Gastrocnemius medialis (tissue), 4 donors: ENCODE measurements around the gene SSC5D. TPM values are rescaled to one million over a fixed set of nuclear protein-coding genes. Genes with fewer than 3 reads are reported as not detected.

ENCODE experiments used
- ATAC-seq, 2 donors: fragments of 150-250 bp; one replicate each; pipeline ENCODE4 v1.9.1; 2016
- DNase-seq, 2 donors: peaks; one replicate each; pipeline ENCODE4 v3.0.0-alpha.2; 2019
- H3K27ac ChIP-seq, 4 donors: fragments of 200-600 bp; sonication (generic); 1 replicate in 1 of 4; 2 replicates in 3 of 4; pipeline ENCODE4 v1.5.1; 2016 to 2018; ENCODE audit warnings: mild to moderate bottlenecking in 2 of 4, moderate library complexity in 1 of 4
- H3K27me3 ChIP-seq, 3 donors: fragments of 200-600 bp; sonication (generic) in 2 of 3; 1 replicate in 1 of 3; 2 replicates in 2 of 3; pipeline versions ENCODE4 v1.5.1 to v1.6.0; 2016 to 2019; ENCODE audit warnings: mild to moderate bottlenecking in 1 of 3, moderate library complexity in 1 of 3
- H3K36me3 ChIP-seq, 2 donors: fragments of 200-600 bp; sonication (generic) in 1 of 2; one replicate each; pipeline ENCODE4 v1.5.1; 2017 to 2018
- H3K4me1 ChIP-seq, 2 donors: fragments of 200-600 bp; sonication (generic) in 1 of 2; one replicate each; pipeline ENCODE4 v1.5.1; 2016 to 2017; ENCODE audit warnings: mild to moderate bottlenecking in 2 of 2
- H3K4me3 ChIP-seq, 4 donors: fragments of 200-600 bp; sonication (generic) in 3 of 4; 1 replicate in 1 of 4; 2 replicates in 3 of 4; pipeline ENCODE4 v1.5.1; 2016 to 2019; ENCODE audit warnings: mild to moderate bottlenecking in 2 of 4
- H3K9me3 ChIP-seq, 3 donors: fragments of 200-600 bp; sonication (generic) in 2 of 3; 1 replicate in 1 of 3; 2 replicates in 2 of 3; pipeline ENCODE4 v1.5.1; 2016 to 2019
- CTCF ChIP-seq, 5 experiments: fragments of 450-650 bp in 3 of 5; fragments of 200-600 bp in 2 of 5; sonication (generic) in 2 of 5; IDR thresholded peaks in 4 of 5; conservative IDR thresholded peaks in 1 of 5; 1 replicate in 4 of 5; 2 replicates in 1 of 5; pipeline ENCODE4 v1.5.1; 2016 to 2019; ENCODE audit warnings: antibody characterized with exemption in 5 of 5, mild to moderate bottlenecking in 3 of 5, moderate library complexity in 3 of 5
- POLR2A ChIP-seq, 2 donors: fragments of 450-650 bp; IDR thresholded peaks; one replicate each; pipeline ENCODE4 v1.6.1; 2017; ENCODE audit warnings: antibody characterized with exemption in 2 of 2, mild to moderate bottlenecking in 2 of 2, moderate library complexity in 2 of 2
- in situ Hi-C, 4 donors: fragments of 200-750 bp; cut with MboI; loops; one replicate each; pipeline versions ENCODE4 v1.15.0 to v1.8.0; 2017; ENCODE audit warnings: low sequenced_read_pairs in 4 of 4
- intact Hi-C: fragments of 100-400 bp; cut with DNase I; formaldehyde crosslinking; loops from one replicate; pipeline ENCODE4 v1.15.1; 2023; ENCODE audit warnings: low total_unique reads
- total RNA-seq, 4 donors: library from RNA; depleted of rRNA; stranded (reverse); fragments of >200 nt; gene quantifications; one replicate each; pipeline versions ENCODE4 v1.1.0 to v1.2.3, GENCODE V29; 2016

The SSC5D gene
- total RNA-seq, 4 donors from 2014 or later = 0.53 to 2.2 (median 1.1) TPM

- intact Hi-C loops = no loop called here
- H3K4me3 ChIP-seq = no peak overlapping the region
- peak; percentile 71 to 78 for ATAC-seq
- H3K36me3 ChIP-seq = no peaks in the 10 kb centered on the region
- peaks cover 26 to 32% of the 10 kb centered on the region in 2 donors for H3K4me1 ChIP-seq
- TF ChIP-seq CTCF (IDR thresholded peaks at IDR 0.05 in 4 of 5, conservative IDR thresholded peaks at IDR 0.05 in 1 of 5) = no peak
- TF ChIP-seq POLR2A (IDR thresholded peaks at IDR 0.05) = no peak
- H3K27ac ChIP-seq = peak overlapping the region; percentile 75 to 90 (median 86)
- no peaks in the 10 kb centered on the region for H3K27me3 ChIP-seq
- DNase-seq = peak; percentile 65 to 72
- in situ Hi-C loops = loop anchor here (5.0 to 10.0 kb wide), 4 partner anchors 65 to 375 kb away; partner anchors contain the start of genes TNNT1 (in 1 of the 4) and ZNF579 (in 1 of the 4)
- no peaks in the 10 kb centered on the region for H3K9me3 ChIP-seq
These were observed 31.4 kb downstream of the SSC5D start for GRCh38 chr19:55519451-55520311.

DNA sequence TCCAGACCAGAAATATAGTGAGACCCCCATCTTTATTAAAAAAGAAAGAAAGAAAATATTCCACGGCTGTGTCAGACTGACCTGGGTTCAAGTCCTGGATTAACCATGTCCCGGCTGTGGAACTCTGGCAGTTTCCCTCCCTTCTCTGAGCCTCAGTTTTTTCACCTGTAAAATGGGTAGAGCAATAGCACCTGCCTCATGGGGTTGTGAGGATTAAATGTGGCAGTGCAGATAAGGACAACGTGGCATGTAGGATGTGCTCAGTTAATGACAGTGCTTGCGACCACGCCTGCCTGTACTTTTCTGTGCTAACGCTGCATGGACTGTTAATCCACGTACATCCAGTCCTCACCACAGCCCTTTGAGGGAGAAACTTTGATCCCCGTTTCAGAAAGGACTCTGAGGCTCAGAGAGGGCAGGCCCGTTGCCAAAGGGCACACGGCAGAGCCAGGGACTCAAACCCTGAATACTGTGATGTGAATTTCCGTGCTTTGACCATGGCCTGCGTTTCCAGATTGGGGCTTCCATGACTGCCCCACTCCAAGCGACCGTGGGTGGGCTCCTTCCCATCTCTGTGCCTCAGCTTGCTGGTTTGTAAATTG lies 32.6 kb downstream of the SSC5D start:
- intact Hi-C loops = no loop called here
- peak overlapping the region; percentile 75 to 90 (median 86) for H3K27ac ChIP-seq
- in situ Hi-C loops = no loop called here
- H3K4me1 ChIP-seq = peaks cover 30 to 35% of the 10 kb centered on the region in 2 donors
- DNase-seq (no peak), ATAC-seq (peak in 1 of 2 donors; percentile 2)
- H3K9me3 ChIP-seq = no peaks in the 10 kb centered on the region
- no peaks in the 10 kb centered on the region for H3K27me3 ChIP-seq
- TF ChIP-seq CTCF (IDR thresholded peaks at IDR 0.05 in 4 of 5, conservative IDR thresholded peaks at IDR 0.05 in 1 of 5) = no peak
- no peak for TF ChIP-seq POLR2A (IDR thresholded peaks at IDR 0.05)
- no peaks in the 10 kb centered on the region for H3K36me3 ChIP-seq
- no peak overlapping the region for H3K4me3 ChIP-seq

DNA sequence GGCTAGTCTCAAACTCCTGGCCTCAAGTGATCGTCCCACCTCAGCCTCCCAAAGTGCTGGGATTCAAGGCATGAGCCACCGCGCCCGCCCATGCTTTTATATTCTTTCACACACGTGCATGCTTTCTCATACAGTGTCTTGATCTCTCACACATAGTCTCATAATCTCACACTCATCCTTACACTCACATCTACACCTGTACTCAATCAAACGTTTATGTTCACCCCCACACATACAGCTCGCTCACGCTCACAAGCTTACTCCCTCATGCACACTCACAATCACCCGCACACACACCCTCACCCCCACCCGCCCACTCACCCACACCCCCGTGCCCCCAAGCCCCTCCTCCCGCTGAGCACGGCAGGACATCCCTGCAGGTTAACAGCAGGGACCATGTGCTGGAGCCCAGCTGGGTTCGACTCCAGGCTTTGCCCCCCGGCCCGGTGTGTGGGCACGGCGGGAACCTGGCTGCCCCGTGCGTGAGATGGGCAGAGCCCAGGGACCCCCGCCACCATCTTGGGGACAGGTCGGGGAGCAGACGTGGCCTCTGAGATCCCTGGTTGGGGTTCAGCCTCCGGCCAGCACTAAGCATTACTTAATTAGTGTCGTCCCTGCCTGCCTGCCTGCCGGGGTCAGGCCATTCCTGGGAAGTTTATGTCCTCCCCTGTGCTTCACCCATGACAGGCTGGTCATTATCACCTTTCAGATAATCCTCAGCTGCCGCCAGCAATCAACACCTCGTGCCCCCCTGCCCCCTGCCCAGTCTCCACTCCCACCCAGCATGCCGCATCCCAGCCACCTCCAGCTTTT lies 37.3 kb downstream of the SSC5D start:
- ATAC-seq (peak in 1 of 2 donors; percentile 34), DNase-seq (no peak)
- Histone ChIP-seq H3K4me3 (peak overlapping the region in 2 of 4 donors; percentile 4 to 22), H3K4me1 (peaks cover 32 to 37% of the 10 kb centered on the region in 2 donors), H3K9me3 (no peaks in the 10 kb centered on the region), H3K27me3 (no peaks in the 10 kb centered on the region), H3K27ac (peak overlapping the region; percentile 69 to 80 (median 76)), H3K36me3 (no peaks in the 10 kb centered on the region)
- TF ChIP-seq CTCF (IDR thresholded peaks at IDR 0.05 in 4 of 5, conservative IDR thresholded peaks at IDR 0.05 in 1 of 5) = no peak
- intact Hi-C loops = no loop called here
- in situ Hi-C loops = no loop called here

DNA sequence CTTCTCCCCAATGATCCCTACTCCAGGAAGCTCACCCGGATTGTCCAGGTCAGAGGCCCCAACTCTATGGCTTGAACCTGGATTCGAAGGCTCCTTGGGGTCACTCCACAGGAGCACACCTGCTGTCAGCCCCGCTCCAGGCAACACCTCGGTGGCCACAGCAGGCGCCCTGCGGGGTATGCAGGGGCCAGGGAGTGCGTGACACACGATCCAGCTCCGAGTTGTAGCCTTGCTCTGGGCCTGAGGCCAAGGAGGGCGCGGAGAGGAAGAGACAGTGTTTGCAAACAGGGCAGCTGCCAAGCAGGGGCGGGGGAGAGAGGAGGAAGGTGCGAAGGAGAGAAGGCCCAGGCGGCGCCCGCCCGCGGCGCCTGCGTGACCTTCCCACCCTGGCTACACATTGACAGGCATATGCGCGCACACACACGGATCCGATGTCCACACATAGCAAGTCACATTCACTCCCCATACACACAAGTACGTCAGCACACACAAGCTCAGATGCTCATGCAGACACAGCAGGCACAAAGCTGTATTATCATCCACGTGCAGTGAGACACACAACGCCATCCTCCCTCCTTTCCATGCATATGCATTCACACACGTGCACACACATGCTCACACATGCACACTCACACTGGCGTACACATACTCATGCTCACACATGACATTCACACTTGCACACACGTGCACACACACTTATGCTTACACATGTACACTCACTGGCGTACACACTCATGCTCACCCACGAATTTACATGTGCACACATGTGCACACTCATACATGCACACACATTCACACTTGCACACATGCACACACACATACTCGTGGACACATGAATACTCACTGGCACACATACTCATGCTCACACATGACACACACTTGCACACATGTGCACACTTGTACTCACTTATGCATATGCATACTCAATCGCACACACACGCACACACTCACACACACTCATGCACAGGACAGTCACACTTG lies 38.3 kb downstream of the SSC5D start:
- in situ Hi-C loops (no loop called here), intact Hi-C loops (no loop called here)
- peak; percentile 58 to 81 for ATAC-seq
- H3K27me3 ChIP-seq = no peaks in the 10 kb centered on the region
- H3K9me3 ChIP-seq = no peaks in the 10 kb centered on the region
- H3K36me3 ChIP-seq = no peaks in the 10 kb centered on the region
- no peak for TF ChIP-seq CTCF (IDR thresholded peaks at IDR 0.05 in 4 of 5, conservative IDR thresholded peaks at IDR 0.05 in 1 of 5)
- TF ChIP-seq POLR2A (IDR thresholded peaks at IDR 0.05) = no peak
- H3K4me1 ChIP-seq = peaks cover 23 to 27% of the 10 kb centered on the region in 2 donors
- peak overlapping the region; percentile 69 to 80 (median 76) for H3K27ac ChIP-seq
- DNase-seq = peak; percentile 64 to 88
- peak overlapping the region in 2 of 4 donors; percentile 4 to 22 for H3K4me3 ChIP-seq
